ENCODE measurements around the gene SPEM2. TPM values are rescaled to one million over a fixed set of nuclear protein-coding genes. Genes with fewer than 3 reads are reported as not detected.

SPEM2 gene
- total RNA-seq, 1 experiment from 2014 or later: not detected

GRCh38 chr17:7466318-7466638 is 40.9 kb downstream of the SPEM2 start:
- WGBS (ENCODE audit: extremely low coverage, insufficient read length, low lambda C conversion rate): no CpG with 5 or more reads among the region's 9 CpGs
- H3K9ac ChIP-seq (ENCODE audit: extremely low read depth, insufficient read length, low read length): no peak overlapping the region
- peaks cover 2 to 19% (median 18%) of the 10 kb centered on the region in 3 experiments; a peak in 5 of 7 replicates for H3K36me3 Mint-ChIP-seq (ENCODE audit: insufficient read depth in 1 of 3, low read depth in 3 of 3)
- H4K5ac ChIP-seq (ENCODE audit: insufficient read length, low read depth, low read length): no peak overlapping the region
- H3K9me3 ChIP-seq (ENCODE audit: control insufficient read depth, low read depth, low read length): no peaks in the 10 kb centered on the region
- no peak overlapping the region for H3K4me3 Mint-ChIP-seq
- no peaks in the 10 kb centered on the region for H3K23me2 ChIP-seq (ENCODE audit: insufficient read length, low read depth, low read length, poor library complexity, severe bottlenecking)
- H2BK12ac ChIP-seq (ENCODE audit: insufficient read length, low read depth, low read length): no peak overlapping the region
- H3K27ac Mint-ChIP-seq: no peak overlapping the region
- no peak overlapping the region for H4K8ac ChIP-seq (replicated peaks; ENCODE audit: insufficient read length, low read depth, low read length)
- no peak overlapping the region for H3K56ac ChIP-seq (ENCODE audit: insufficient read length, low read depth, low read length)
- no peak overlapping the region for H3K23ac ChIP-seq (ENCODE audit: insufficient read length, low read depth, low read length)
- no peak for DNase-seq
- H3K4me2 ChIP-seq (ENCODE audit: insufficient read depth, insufficient read length, low read length): no peak overlapping the region
- H3K27me3 Mint-ChIP-seq (ENCODE audit: low read depth): no peaks in the 10 kb centered on the region
- H3K18ac ChIP-seq (ENCODE audit: insufficient read length, low read depth, low read length): no peak overlapping the region
- no peaks in the 10 kb centered on the region for H3K9me3 Mint-ChIP-seq
- no peaks in the 10 kb centered on the region for H3K79me2 ChIP-seq (ENCODE audit: insufficient read depth, low read length)
- no peak overlapping the region for H2BK5ac ChIP-seq (ENCODE audit: insufficient read length, low read length)
- no peak overlapping the region for H3K4ac ChIP-seq (ENCODE audit: low read depth, low read length)
- no peaks in the 10 kb centered on the region for H3K27me3 ChIP-seq (ENCODE audit: insufficient read depth, low read length)
- no peak overlapping the region for H2BK15ac ChIP-seq (ENCODE audit: low read depth, low read length)
- H3K27ac ChIP-seq (ENCODE audit: insufficient read length, low read depth, low read length): no peak overlapping the region
- no peak overlapping the region for H2BK120ac ChIP-seq (ENCODE audit: low read depth, low read length, poor library complexity, severe bottlenecking)
- H3K79me1 ChIP-seq (ENCODE audit: insufficient read depth, low read depth, low read length, poor library complexity, severe bottlenecking): no peaks in the 10 kb centered on the region
- H3K14ac ChIP-seq (ENCODE audit: insufficient read depth, low read length): no peak overlapping the region; the same call in 1 of the 2 replicates
- H2AFZ ChIP-seq (ENCODE audit: low read length): no peak overlapping the region
- peaks cover 2% of the 10 kb centered on the region for H4K20me1 ChIP-seq (ENCODE audit: control insufficient read depth, insufficient read depth, insufficient read length)
- no peak overlapping the region for H2BK20ac ChIP-seq (ENCODE audit: low read depth, low read length, poor library complexity, severe bottlenecking)
- TF ChIP-seq, protein P1, sequence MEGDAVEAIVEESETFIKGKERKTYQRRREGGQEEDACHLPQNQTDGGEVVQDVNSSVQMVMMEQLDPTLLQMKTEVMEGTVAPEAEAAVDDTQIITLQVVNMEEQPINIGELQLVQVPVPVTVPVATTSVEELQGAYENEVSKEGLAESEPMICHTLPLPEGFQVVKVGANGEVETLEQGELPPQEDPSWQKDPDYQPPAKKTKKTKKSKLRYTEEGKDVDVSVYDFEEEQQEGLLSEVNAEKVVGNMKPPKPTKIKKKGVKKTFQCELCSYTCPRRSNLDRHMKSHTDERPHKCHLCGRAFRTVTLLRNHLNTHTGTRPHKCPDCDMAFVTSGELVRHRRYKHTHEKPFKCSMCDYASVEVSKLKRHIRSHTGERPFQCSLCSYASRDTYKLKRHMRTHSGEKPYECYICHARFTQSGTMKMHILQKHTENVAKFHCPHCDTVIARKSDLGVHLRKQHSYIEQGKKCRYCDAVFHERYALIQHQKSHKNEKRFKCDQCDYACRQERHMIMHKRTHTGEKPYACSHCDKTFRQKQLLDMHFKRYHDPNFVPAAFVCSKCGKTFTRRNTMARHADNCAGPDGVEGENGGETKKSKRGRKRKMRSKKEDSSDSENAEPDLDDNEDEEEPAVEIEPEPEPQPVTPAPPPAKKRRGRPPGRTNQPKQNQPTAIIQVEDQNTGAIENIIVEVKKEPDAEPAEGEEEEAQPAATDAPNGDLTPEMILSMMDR (conservative IDR thresholded peaks at IDR 0.05): no peak
- H3T11ph ChIP-seq (ENCODE audit: low read length): no peak overlapping the region
- peaks cover 3 to 7% of the 10 kb centered on the region in 2 experiments for H3K4me1 Mint-ChIP-seq
- H3K4me1 ChIP-seq (ENCODE audit: insufficient read depth, low read length): peaks cover 3% of the 10 kb centered on the region; the same call in 1 of the 2 replicates
- H2AK5ac ChIP-seq (ENCODE audit: insufficient read length, low read length): no peak overlapping the region
- H4K91ac ChIP-seq (ENCODE audit: insufficient read length, low read depth, low read length): no peak overlapping the region
